Measurements from ENCODE around the gene MMP13. TPM values are rescaled to one million over a fixed set of nuclear protein-coding genes. Genes with fewer than 3 reads are reported as not detected.

MMP13 gene
- total RNA-seq, 1 experiment from 2014 or later = not detected

DNA sequence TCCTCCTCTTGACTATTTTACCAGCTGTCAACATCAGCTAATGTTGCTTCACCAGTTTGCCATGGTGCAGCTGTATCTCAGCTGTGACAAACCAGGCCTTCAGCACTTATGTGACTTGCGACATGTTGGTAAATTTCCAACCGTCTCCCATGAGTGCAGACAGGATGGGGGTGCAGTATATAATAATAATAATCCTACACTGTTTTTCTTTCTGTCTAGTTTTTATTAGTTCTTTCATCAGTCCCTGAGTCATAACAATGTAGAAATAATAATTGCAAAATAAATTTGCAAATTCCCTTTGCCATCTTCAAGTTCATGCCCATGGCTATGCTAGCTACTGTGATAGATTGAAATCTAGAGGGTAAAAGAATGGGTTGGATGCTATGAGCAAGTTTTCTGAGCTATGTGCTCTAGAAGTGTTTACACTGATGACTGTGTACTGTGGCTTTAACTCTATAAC, 4.9 kb downstream of the MMP13 start:
- no peak overlapping the region for H3K18ac ChIP-seq (ENCODE audit: insufficient read length, low read depth, low read length)
- no CpG with 5 or more reads among the region's 2 CpGs for WGBS (ENCODE audit: extremely low coverage, insufficient read length, low lambda C conversion rate)
- no peaks in the 10 kb centered on the region for H3K79me1 ChIP-seq (ENCODE audit: insufficient read depth, low read depth, low read length, poor library complexity, severe bottlenecking)
- H2BK120ac ChIP-seq (ENCODE audit: low read depth, low read length, poor library complexity, severe bottlenecking) = no peak overlapping the region
- no peak overlapping the region for H3K23ac ChIP-seq (ENCODE audit: insufficient read length, low read depth, low read length)
- H3T11ph ChIP-seq (ENCODE audit: low read length) = no peak overlapping the region
- Mint-ChIP-seq H3K4me1 (peaks cover 4 to 5% of the 10 kb centered on the region in 2 experiments), H3K9me3 (no peaks in the 10 kb centered on the region; a peak in 1 of 5 replicates), H3K36me3 (ENCODE audit: insufficient read depth in 1 of 3, low read depth in 3 of 3) (no peaks in the 10 kb centered on the region), H3K27ac (no peak overlapping the region), H3K4me3 (no peak overlapping the region), H3K27me3 (ENCODE audit: low read depth) (no peaks in the 10 kb centered on the region)
- no peaks in the 10 kb centered on the region for H3K79me2 ChIP-seq (ENCODE audit: insufficient read depth, low read length)
- no peak overlapping the region for H2AK5ac ChIP-seq (ENCODE audit: insufficient read length, low read length)
- H3K23me2 ChIP-seq (ENCODE audit: insufficient read length, low read depth, low read length, poor library complexity, severe bottlenecking) = no peaks in the 10 kb centered on the region
- no peak overlapping the region for H3K4ac ChIP-seq (ENCODE audit: low read depth, low read length)
- H3K4me2 ChIP-seq (ENCODE audit: insufficient read depth, insufficient read length, low read length) = no peak overlapping the region
- no peak overlapping the region for H3K14ac ChIP-seq (ENCODE audit: insufficient read depth, low read length)
- H2BK15ac ChIP-seq (ENCODE audit: low read depth, low read length) = no peak overlapping the region
- no peak overlapping the region for H3K9ac ChIP-seq (ENCODE audit: extremely low read depth, insufficient read length, low read length)
- H3K9me3 ChIP-seq (ENCODE audit: control insufficient read depth, low read depth, low read length) = no peaks in the 10 kb centered on the region
- TF ChIP-seq, protein P1, sequence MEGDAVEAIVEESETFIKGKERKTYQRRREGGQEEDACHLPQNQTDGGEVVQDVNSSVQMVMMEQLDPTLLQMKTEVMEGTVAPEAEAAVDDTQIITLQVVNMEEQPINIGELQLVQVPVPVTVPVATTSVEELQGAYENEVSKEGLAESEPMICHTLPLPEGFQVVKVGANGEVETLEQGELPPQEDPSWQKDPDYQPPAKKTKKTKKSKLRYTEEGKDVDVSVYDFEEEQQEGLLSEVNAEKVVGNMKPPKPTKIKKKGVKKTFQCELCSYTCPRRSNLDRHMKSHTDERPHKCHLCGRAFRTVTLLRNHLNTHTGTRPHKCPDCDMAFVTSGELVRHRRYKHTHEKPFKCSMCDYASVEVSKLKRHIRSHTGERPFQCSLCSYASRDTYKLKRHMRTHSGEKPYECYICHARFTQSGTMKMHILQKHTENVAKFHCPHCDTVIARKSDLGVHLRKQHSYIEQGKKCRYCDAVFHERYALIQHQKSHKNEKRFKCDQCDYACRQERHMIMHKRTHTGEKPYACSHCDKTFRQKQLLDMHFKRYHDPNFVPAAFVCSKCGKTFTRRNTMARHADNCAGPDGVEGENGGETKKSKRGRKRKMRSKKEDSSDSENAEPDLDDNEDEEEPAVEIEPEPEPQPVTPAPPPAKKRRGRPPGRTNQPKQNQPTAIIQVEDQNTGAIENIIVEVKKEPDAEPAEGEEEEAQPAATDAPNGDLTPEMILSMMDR (conservative IDR thresholded peaks at IDR 0.05) = no peak
- no peaks in the 10 kb centered on the region for H4K20me1 ChIP-seq (ENCODE audit: control insufficient read depth, insufficient read depth, insufficient read length)
- H2AFZ ChIP-seq (ENCODE audit: low read length) = no peak overlapping the region
- H2BK12ac ChIP-seq (ENCODE audit: insufficient read length, low read depth, low read length) = no peak overlapping the region
- no peak for DNase-seq
- H3K56ac ChIP-seq (ENCODE audit: insufficient read length, low read depth, low read length) = no peak overlapping the region
- H3K27ac ChIP-seq (ENCODE audit: insufficient read length, low read depth, low read length) = no peak overlapping the region
- no peaks in the 10 kb centered on the region for H3K4me1 ChIP-seq (ENCODE audit: insufficient read depth, low read length)
- no peak overlapping the region for H4K91ac ChIP-seq (ENCODE audit: insufficient read length, low read depth, low read length)
- H2BK20ac ChIP-seq (ENCODE audit: low read depth, low read length, poor library complexity, severe bottlenecking) = no peak overlapping the region
- no peak overlapping the region for H4K8ac ChIP-seq (replicated peaks; ENCODE audit: insufficient read length, low read depth, low read length)
- no peak overlapping the region for H4K5ac ChIP-seq (ENCODE audit: insufficient read length, low read depth, low read length)
- no peaks in the 10 kb centered on the region for H3K27me3 ChIP-seq (ENCODE audit: insufficient read depth, low read length)
- no peak overlapping the region for H2BK5ac ChIP-seq (ENCODE audit: insufficient read length, low read length)

All from H9 (cell line).